IPS-NIHi7 (cell line): ENCODE results near the gene TTLL1.
"Not testable (repeated sequence)": the region's sequence is repeated elsewhere in the genome, so short reads cannot be mapped to it uniquely, and the experiment has no call there.

Source experiments
- DNase-seq: peaks from one replicate; pipeline ENCODE4 v3.0.0; 2012; ENCODE audit warnings: mixed read lengths; ENCODE audit errors: extremely low spot score

Gene TTLL1

DNA sequence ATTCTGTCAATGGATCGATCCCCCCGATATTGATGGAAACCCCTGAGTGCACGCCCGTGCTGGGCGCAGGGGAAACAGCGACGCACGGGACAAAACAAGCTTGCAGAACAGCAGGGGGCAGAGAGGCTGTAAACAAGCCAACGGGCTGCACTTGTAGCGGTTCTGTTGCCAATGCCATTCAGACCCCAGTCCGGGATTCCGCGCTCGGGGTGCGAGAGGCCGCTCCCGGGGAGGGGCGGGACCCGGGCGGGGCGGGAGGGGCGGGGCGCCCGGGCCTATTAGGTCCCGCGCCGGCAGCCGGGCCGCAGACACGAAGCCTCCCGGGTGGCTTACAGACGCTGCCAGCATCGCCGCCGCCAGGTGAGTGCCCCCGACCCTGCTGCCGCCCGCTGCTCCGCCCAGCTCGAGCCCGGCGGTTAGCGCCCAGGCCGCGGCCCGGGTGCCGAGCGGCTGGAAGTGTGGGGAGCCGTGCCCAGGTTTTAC is 21.3 kb upstream of the TTLL1 start, which contains the start of gene BIK:
Gene BIK, plus strand, starts transcription at position 307 of the 483 bp plus-strand sequence. CDS start 13,273 bp downstream, outside the sequence.
- DNase-seq: peak; percentile 77

DNA sequence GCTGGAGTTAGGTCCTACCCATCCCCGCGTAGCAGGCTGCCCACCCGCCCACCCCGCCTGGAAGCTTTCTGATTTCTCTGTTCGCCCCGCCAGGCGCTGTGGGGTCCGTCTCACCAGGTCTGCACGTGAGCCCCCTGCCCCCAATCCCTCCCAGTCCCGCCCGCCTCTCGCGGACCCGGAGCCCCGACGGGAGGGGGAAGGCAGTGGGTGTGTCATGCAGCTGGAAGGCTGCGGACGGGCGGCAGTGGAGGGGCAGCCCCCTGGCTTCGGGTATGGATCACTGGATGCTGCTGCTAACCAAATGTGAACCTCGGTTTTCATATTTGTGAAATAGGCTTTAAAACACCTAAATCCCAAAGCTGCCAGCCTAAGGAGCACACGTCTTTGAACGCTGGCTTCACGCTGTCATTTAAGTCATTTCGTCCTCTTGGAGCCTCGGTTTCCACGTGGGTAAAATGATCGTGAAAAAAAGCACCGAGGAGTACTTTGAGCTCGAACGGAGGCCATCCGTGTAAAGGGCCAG is 20.8 kb upstream of the TTLL1 start:
- peak; percentile 49 for DNase-seq

DNA sequence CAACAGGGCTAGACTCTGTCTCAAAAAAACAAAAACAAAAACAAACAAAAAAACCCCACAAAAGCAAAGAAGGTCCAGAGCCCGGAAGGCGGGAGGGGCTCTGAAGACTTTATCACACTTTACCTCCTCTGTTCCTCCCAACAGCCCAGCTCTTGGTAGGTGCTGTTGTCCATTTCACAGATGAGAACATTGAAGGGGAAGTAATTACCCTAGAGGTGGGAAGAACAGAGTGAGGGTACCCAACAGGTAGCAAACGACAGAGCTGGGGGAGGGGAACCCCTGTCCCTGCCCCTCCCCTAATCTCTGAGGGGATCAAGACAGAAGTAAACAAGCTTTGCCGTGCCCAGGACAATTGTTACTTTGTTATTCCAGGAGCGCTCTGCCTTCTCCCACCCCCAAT is 20.3 kb upstream of the TTLL1 start:
- DNase-seq: no peak

DNA sequence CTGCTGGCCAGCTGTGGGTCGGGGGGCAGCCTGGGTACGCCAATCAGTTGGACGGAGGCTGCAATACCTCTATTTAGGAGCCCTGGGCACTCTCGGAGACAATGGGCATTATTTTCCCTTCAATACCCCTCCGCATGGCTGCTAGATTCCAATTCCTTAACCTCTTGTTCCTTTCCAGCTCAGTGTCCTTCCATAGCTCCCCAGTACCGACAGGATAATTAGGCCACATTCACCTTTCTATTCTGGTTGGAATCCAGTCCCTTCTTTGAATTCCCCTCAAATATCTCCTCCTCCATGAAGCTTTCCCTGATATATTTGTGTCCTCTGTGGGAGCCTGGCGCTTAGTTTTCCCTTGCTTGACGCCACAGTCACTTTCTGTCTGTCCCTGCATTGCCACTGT is 17.1 kb upstream of the TTLL1 start:
- DNase-seq: no peak

DNA sequence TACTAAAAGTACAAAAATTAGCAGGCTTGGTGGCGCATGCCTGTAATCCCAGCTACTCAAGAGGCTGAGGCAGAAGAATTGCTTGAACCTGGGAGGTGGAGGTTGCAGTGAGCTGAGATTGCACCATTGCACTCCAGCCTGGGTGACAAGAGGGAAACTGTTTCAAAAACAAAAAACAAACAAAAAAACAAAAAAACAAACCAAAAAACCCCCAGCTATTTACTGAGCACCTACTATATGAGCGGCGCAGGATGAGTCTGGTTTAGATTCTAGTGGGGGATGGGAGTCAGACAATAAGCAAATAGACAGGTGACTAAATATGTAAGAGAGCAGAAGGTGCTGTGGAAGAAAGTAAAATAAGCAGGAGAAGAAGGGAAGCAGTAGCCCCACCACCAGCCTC is 15.8 kb upstream of the TTLL1 start:
- not testable (repeated sequence) for DNase-seq

DNA sequence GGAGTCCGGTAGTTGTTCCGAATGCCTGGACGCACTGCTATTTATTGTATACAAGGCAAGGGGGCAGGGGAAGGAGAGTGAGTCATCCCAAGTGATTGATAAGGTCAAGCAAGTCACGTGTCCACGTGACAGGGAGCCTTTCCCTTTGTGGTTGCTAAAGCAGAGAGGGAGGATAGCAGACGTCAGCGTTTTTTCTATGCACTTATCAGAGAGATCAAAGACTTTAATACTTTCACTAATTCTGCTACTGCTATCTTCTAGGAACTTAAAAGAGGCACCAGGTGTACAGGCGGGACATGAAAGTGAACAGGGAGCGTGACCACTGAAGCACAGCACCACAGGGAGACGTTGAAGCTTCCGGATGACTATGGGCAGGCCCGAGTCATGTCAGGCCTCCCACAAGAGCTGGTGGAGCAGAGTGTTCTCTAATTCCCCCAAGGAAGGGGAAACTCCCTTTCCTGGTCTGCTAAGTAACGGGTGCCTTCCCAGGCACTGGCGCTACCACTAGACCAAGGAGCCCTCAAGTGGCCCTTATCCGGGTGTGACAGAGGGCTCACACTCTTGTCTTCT is 14.9 kb upstream of the TTLL1 start:
- DNase-seq: not testable (repeated sequence)

DNA sequence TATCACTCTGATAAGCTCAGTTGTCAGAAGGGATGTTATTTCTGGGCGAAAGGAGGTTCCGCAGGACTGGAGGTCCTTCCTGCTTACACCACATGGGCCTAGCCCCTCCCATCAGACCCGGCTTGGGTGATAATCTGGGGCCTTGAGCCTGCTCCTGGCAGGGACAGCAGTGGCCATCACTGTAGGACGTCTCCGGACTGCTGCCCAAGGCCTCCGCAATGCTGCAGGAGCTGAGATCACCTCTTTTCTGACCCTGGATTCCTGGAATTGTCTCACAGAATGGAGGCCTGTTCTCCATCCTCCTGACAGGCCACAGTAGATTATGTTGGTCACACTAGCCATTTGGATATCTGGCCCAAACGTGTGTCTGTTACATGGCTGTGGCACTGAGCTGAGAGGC is 12.1 kb upstream of the TTLL1 start:
- DNase-seq: no peak

DNA sequence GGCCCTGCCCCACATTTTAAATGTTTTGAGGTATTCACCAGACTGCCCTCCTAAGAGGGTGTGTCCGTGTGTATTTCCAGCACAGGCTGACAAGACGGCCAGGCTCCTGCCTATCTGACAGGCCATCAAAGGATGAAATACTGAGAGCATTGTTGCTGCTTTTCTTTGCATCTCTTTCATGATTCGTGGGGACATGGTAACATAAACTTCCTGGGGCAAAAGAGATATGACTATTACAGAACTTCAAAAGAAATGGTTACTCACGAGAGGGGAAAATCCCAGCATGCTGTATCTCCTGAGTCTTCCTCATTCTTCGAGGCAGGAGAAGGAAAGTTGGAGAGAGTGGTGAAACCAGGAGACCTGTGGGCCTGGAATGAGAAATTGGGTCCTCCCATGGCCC is 11.0 kb upstream of the TTLL1 start:
- no peak for DNase-seq

DNA sequence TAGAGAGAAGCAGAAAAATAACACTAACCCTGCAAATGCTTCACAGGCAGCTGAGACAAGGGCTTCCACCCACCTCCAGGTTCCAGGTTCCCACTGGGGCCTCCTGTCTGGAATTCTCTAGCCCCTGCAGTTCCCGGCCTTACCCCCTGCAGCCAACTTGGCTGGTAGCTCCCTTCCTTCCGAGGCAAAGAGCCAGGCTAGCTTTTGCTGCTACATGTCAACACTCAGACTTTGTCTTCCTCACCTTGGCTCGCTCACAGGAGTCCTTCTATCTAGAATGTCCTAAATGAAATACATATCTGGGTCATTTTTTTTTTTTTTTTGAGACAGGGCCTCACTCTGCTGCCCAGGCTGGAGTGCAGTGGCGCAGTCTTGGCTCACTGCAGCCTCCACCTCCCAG is 9.9 kb upstream of the TTLL1 start:
- no peak for DNase-seq

DNA sequence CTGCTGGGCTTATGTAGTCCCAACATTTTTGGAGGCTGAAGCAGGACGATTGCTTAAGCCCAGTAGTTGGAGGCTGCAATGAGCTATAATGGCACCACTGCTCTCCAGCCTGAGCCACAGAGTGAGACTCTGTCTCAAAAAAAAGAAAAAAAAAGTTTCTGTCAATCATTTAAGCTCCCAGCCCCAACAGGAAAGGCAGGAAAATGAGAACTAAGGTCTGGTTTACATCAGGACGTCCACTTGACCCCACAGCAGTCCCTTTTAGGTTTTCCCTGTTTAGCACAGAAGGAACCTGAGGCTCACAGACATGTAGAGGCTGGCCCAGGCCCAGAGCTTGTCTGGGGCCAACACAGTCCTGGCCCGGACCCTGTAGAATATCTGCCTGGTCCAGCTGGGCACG is 9.2 kb upstream of the TTLL1 start:
- no peak for DNase-seq

DNA sequence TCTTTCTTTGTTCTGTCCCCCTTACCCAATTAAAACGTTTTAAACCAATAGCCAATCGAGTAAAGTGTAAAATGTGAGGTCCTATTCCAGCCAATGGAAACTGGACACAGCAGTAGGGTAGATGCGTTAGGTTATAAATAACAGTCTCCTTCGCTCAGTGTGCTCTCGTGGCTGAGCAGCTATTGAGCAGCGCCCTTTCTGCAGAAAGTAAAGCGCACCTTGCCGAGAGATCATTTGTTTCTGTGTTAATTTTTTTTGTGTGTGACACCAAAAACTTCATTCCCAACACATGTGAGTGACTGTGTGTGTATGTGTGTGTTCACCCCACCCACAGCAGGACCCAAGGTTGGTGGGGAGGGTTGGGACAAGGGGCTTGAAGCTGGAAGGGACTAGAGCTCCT is 7.2 kb upstream of the TTLL1 start:
- no peak for DNase-seq

DNA sequence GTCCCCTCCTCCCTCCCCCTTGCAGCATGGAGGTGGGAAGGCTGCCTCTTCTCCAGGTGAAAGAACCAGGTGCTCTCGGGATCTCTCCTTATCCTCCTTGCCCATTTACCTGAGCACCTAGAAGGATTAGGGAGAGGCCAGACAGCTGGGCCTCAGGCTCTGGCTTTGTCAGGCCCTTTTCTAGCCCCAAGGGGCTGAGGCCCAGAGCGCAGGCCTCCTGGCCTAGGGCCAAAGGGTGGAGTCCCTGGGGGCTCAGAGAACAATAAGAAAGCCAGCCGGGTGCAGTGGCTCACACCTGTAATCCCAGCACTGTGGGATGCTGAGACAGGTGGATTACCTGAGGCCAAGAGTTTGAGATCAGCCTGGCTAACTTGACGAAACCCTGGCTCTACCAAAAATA is 5.4 kb upstream of the TTLL1 start:
- DNase-seq: no peak

DNA sequence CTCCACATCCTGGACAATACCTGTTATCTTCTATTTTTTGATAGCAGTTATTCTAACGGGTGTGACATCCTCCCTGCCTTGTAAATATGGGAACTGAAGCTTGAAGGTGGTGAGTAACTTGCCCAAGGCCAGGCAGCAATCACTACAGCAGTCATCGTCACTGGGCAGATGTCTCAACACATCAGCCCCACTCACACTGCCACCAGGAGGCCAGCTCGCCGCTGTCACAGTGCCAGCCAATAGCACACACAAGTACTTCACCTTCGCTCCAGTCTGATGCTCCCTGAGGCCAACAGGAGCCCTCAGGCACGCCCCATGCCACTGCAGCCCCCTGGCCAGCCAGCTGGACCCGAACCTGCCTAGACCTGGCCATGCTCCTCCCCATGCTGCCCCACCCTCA is 4.9 kb upstream of the TTLL1 start:
- no peak for DNase-seq

DNA sequence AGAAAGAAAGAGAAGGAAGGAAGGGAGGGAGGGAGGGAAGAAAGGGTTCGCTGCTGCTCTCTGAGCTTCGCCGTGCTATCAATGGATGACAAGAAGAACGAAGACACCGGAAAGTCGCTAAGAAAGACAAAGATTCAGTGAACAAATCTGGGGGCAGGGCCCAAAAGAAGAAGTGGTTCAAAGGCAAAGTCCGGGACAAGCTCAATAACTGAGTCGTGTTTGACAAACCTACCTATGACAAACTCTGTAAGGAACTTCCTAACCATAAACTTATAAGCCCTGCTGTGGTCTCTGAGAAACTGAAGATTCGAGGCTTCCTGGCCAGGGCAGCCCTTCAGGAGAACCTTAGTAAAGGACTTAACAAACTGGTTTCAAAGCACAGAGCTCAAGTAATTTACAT is 2.9 kb upstream of the TTLL1 start:
- DNase-seq: no peak

DNA sequence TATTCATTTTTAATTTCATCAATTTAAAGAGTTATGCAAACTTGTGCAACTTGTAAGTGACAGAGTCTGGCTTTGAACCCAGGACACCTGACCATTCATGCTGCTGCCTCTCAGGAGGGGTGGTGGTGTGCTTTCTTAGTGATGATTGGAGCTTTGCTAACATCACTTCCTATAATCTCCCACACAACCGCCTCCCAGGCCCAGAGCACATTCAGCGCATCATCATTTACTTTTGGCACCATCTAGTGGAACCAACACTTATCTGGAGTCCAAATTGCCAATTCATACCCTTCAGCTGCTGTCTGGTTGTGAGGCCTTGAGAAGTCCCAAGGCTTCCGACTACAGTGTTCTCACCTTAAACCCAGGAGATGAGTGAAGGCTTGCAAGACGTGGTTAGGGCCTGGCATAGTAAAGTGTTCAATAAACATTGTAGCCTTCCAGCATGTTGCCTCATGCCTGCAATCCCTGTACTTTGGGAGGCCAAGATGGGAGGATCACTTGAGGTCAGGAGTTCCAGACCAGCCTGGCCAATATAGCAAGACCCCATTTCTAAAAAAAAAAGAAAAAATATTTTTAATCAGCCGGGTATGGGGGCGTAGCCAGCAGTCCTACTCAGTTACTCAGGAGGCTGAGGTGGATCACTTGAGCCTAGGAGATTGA is 1.1 kb upstream of the TTLL1 start:
- DNase-seq: no peak

DNA sequence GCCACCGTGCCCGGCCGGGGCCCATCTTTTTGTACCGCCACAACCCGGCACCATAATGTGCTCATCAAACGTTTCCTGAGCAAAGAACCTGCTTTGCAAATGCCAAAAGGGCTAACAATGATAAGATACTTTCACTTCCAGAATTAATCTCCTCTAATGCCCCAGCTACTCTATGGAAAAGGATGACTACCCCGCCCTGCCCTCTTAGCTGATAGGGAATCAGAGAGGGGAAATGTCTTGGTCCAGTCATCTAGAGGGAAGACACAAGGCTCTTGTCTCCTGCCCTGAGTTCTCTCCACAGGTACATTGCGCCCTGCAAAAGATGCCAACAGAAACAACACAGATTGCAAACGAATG is 586 bp downstream of the TTLL1 start:
- DNase-seq: no peak

DNA sequence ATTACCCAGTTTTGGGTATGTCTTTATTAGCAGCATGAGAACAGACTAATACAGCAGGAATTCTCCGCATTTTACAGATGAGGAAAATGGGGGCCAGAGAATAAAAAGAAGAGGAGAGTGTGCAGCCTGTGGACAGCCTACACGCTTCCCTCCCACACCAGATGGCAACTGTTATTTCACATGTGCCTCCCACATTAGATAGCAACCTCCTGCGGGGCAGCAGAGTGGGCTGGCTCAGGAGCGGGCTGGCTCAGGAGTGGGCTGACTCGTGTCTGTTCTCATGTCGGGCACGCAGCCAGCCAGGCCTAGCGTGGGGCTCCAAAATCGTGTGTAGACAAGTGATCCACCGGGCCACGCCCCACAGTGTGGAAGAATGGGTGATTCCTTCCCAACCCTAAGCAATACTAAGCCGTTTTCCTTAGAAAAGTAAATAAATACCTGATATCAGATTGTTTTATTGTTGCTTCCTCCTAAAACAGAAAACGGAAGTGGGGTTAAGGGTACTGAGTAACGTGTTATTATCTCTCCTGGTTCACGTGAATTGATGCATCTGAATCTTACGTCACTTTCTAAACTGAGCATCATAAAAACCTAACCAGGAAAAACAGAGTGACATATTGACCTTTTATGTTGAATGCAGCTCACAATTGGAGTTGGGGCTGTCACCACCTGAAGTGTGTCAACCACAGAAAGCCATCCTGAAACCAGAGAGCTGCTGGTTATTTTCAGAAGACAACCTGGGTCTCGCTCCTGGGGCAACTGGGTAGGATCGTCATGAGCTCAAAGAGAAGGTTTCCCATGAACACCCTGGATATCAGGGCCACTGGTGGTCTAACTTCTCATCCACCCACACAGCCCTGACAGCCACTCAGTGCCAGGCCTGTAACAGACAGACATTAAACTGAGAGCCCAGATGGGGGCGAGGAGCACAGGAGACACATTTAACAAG is 3.3 kb downstream of the TTLL1 start:
- no peak for DNase-seq

DNA sequence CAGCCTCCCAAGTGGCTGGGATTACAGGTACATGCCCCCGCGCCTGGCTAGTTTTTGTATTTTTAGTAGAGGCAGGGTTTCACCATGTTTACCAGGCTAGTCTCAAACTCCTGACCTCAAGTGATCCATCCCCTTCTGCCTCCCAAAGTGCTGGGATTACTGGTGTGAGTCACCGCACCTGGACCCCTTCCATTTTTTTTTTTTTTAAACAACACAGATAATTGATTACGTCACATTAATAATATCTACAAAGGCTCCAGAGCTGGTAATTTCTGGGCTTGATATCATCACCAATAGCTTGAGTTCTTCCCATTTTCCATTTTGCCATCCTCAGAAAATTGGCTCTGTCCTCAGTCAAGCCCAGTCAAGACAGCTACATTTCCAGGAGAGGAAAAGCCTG is 7.2 kb downstream of the TTLL1 start:
- no peak for DNase-seq

DNA sequence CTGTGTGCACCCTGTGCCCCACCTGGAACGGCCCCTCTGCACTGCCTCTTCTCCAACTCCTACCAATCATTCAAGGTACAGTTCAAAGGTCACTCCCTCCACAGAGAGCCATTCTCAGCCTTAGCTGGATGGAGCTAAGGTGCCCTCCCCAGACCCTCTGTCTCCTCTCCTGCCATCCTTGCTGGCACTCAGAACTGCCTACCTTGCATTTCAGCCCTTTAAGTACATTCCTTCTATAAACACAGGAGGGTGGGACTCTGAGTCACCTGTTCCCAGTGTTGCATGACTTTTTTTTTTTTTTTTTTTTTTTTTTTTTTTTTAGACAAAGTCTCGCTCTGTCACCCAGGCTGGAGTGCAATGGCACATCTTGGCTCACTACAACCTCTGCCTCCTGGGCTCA is 8.6 kb downstream of the TTLL1 start:
- DNase-seq: no peak

DNA sequence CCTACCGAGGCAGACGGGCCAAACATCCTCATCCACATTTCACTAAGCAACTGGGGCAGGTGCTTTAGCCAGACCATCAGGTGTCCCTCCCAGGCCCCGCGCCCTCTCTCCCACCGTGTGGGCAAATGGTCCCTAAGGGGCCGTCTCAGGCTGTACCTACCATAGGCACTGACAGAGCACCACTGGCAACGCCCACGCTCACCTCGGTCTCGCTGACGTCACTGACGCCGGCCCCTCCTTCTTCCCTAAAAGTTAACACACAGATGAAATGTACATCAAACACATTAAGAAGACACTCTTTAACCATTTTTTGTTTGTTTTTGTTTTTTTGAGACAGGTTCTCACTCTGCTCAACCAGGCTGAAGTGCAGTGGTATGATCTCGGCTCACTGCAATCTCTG is 9.4 kb downstream of the TTLL1 start:
- DNase-seq: no peak

DNA sequence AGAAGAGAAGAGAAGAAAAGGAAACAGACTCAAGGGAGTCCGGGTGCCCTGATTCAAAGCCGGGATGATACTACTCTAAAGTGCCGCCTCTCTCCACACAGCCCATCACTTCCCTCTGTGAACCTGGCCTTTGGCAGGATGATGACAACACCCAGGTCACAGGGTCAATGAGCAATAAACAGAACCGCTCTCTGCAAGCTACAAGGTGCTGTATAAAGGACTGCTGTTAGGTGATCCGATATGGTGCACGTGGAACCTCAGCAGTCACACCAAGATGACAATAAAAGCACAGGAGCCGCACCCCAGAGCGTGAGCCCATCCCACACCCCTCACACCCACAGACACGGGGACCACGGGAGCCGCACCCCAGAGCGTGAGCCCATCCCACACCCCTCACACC is 10.7 kb downstream of the TTLL1 start:
- DNase-seq: no peak

DNA sequence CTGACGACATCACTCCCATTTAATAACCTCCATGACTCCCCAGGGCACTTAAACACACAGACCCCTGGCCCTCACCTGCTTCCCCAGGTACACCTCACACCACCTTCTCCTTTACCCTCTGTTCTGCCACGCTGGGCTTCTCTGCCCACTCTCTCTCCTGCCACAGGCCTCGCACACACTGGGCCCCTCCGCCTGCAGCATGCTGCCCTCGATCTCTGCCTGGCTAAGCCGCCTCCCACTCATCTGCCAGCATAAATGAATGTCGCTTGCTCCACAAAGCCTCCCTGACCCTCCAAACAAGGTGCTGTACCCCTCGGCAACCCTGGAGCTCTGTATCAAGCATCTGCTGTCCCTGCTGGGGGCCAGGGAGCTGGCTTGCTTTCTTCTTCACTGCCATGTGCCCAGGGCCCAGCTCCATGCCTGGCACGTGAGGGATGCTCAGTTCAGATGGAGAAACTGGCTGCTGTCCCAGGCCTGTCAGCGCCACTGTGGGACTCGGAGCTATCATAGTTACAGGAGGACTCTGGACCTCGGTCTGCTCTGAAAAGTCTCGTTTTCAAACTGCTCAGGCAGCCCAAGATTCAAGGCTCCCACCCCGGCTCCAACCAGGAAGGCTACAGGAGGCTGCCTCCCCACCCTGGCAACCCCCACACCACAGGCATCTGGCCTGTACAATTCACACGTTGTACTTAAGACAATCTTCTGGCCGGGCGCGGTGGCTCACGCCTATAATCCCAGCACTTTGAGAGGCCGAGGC is 11.9 kb downstream of the TTLL1 start:
- DNase-seq: no peak
